Activated CD4-positive, alpha-beta T cell treated with anti-CD3 and anti-CD28 coated beads for 48 hours (primary cell): Measurements from ENCODE around the gene ZNF598.

ENCODE experiments used
- DNase-seq: peaks from one replicate; pipeline ENCODE4 v3.0.0-alpha.2; 2020

Gene ZNF598

GRCh38 chr16:2005646-2006045 is 4.0 kb downstream of the ZNF598 start:
- no peak for DNase-seq

- DNase-seq, result no peak
Measured at GRCh38 chr16:2004795-2005517, 4.7 kb downstream of the ZNF598 start.

GRCh38 chr16:2003827-2004641 is 5.6 kb downstream of the ZNF598 start:
- peak; percentile 95 for DNase-seq

- no peak for DNase-seq
Measured at GRCh38 chr16:2003231-2003826, 6.3 kb downstream of the ZNF598 start.

GRCh38 chr16:2002406-2003230 is 7.0 kb downstream of the ZNF598 start:
- DNase-seq, result no peak

GRCh38 chr16:2001456-2002355 is 7.9 kb downstream of the ZNF598 start:
- DNase-seq, result no peak

- no peak for DNase-seq
Measured at GRCh38 chr16:2001035-2001434, 8.6 kb downstream of the ZNF598 start.

- DNase-seq, result no peak
Measured at GRCh38 chr16:1999866-2000514, 9.6 kb downstream of the ZNF598 start.

GRCh38 chr16:1998852-1999801 is 10.5 kb downstream of the ZNF598 start:
- DNase-seq, result no peak

- DNase-seq, result no peak
Measured at GRCh38 chr16:1998360-1998835, 11.2 kb downstream of the ZNF598 start.

GRCh38 chr16:1997494-1998359 is 11.9 kb downstream of the ZNF598 start:
- no peak for DNase-seq

- peak; percentile 56 for DNase-seq
Measured at GRCh38 chr16:1993731-1994131, 15.9 kb downstream of the ZNF598 start.

- no peak for DNase-seq
Measured at GRCh38 chr16:1992704-1993317, 16.8 kb downstream of the ZNF598 start.

- peak; percentile 99 for DNase-seq
Measured at GRCh38 chr16:1991948-1992703, 17.5 kb downstream of the ZNF598 start.

- no peak for DNase-seq
Measured at GRCh38 chr16:1991588-1991947, 18.1 kb downstream of the ZNF598 start.

- no peak for DNase-seq
Measured at GRCh38 chr16:1991135-1991551, 18.5 kb downstream of the ZNF598 start.

GRCh38 chr16:1990351-1991134 is 19.1 kb downstream of the ZNF598 start:
- DNase-seq, result no peak
